Smooth muscle cell (in vitro differentiated cells): ENCODE measurements around the gene PRSS48. TPM values are rescaled to one million over a fixed set of nuclear protein-coding genes. Genes with fewer than 3 reads are reported as not detected.

Source experiments
- DNase-seq: peaks from one replicate; lab custom pipeline; 2025; ENCODE audit not compliant: unreplicated experiment; lab: John Stamatoyannopoulos, UW
- H2AFZ ChIP-seq: fragments of 200-600 bp; sonication (generic); 2 replicates; pipeline ENCODE4 v1.6.0; 2016; ENCODE audit warnings: antibody characterized with exemption, low read depth, mild to moderate bottlenecking
- H3F3A ChIP-seq: fragments of 200-600 bp; sonication (generic); 2 replicates; pipeline ENCODE4 v1.6.0; 2017; ENCODE audit warnings: antibody characterized with exemption, low read depth
- H3K27ac ChIP-seq: fragments of 200-600 bp; sonication (generic); 2 replicates; pipeline ENCODE4 v1.5.1; 2016; ENCODE audit warnings: low read depth, mild to moderate bottlenecking
- H3K27me3 ChIP-seq: fragments of 200-600 bp; sonication (generic); 2 replicates; pipeline ENCODE4 v1.6.1; 2016; ENCODE audit warnings: low read depth, mild to moderate bottlenecking
- H3K36me3 ChIP-seq: fragments of 200-600 bp; sonication (generic); 2 replicates; pipeline ENCODE4 v1.5.1; 2016; ENCODE audit warnings: low read depth
- H3K4me1 ChIP-seq: fragments of 200-600 bp; sonication (generic); 2 replicates; pipeline ENCODE4 v1.5.1; 2016; ENCODE audit warnings: low read depth
- H3K4me2 ChIP-seq: fragments of 200-600 bp; sonication (generic); 2 replicates; pipeline ENCODE4 v1.6.0; 2016; ENCODE audit warnings: mild to moderate bottlenecking
- H3K4me3 ChIP-seq: fragments of 200-600 bp; sonication (generic); 2 replicates; pipeline ENCODE4 v1.5.1; 2016; ENCODE audit warnings: mild to moderate bottlenecking
- H3K79me2 ChIP-seq: fragments of 200-600 bp; sonication (generic); 2 replicates; pipeline ENCODE4 v1.6.0; 2016; ENCODE audit warnings: low read depth, mild to moderate bottlenecking
- H3K9ac ChIP-seq: fragments of 200-600 bp; sonication (generic); 2 replicates; pipeline ENCODE4 v1.6.0; 2016; ENCODE audit warnings: low read depth
- H3K9me3 ChIP-seq: fragments of 200-600 bp; sonication (generic); replicated peaks from 2 replicates; pipeline ENCODE4 v1.5.1; 2016; ENCODE audit warnings: low read depth
- H4K20me1 ChIP-seq: fragments of 200-600 bp; sonication (generic); 2 replicates; pipeline ENCODE4 v1.6.0; 2016; ENCODE audit warnings: low read depth
- WGBS: methylation state at CpG from one replicate; pipeline ENCODE4 v1.1.7; 2016; ENCODE audit warnings: low lambda C conversion rate; 5-methylcytosine and 5-hydroxymethylcytosine counted together
- polyA plus RNA-seq: library from polyadenylated mRNA; unstranded; fragments of >200 nt; fragmentation: Nextera tagmentation; extraction: Ambion mirVana; gene quantifications from 2 replicates; pipeline ENCODE4 v1.2.1, GENCODE V29; 2016
- total RNA-seq: library from RNA; depleted of rRNA; stranded (reverse); fragments of >200 nt; gene quantifications from 2 replicates; pipeline ENCODE4 v1.2.3, GENCODE V29; 2014
- TF ChIP-seq, protein P1 (sequence below): fragments of 200-600 bp; sonication (generic); IDR thresholded peaks from 2 replicates; pipeline ENCODE4 v1.5.1; 2017; ENCODE audit warnings: borderline replicate concordance, mild to moderate bottlenecking, antibody characterized with exemption; ENCODE audit not compliant: insufficient read depth, poor library complexity, severe bottlenecking

Gene PRSS48
- total and polyA plus RNA-seq, 2 experiments from 2014 or later: not detected

DNA sequence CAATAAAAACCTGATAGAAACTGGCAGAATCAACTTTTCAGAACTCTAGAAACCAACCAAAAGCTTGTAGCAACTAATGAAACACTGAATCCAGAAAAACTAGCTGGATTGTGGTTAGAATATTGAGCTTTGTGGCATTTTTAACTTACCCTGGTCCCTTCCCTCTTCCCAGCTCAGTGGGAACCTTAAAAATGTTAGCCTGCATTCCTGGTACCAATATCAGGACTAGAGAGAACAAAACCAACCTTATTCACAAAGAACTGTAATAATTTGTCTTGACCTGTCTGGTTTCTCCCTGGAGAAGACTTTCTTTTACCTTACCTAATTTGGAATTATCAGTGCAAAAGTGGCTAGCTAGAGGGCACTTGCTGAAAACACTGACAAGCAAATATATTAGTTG lies 27.3 kb downstream of the PRSS48 start:
- TF ChIP-seq, protein P1, sequence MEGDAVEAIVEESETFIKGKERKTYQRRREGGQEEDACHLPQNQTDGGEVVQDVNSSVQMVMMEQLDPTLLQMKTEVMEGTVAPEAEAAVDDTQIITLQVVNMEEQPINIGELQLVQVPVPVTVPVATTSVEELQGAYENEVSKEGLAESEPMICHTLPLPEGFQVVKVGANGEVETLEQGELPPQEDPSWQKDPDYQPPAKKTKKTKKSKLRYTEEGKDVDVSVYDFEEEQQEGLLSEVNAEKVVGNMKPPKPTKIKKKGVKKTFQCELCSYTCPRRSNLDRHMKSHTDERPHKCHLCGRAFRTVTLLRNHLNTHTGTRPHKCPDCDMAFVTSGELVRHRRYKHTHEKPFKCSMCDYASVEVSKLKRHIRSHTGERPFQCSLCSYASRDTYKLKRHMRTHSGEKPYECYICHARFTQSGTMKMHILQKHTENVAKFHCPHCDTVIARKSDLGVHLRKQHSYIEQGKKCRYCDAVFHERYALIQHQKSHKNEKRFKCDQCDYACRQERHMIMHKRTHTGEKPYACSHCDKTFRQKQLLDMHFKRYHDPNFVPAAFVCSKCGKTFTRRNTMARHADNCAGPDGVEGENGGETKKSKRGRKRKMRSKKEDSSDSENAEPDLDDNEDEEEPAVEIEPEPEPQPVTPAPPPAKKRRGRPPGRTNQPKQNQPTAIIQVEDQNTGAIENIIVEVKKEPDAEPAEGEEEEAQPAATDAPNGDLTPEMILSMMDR: no peak
- no peak for DNase-seq
- Histone ChIP-seq H3K9ac (no peak overlapping the region), H3K9me3 (no peaks in the 10 kb centered on the region), H3K4me3 (no peak overlapping the region), H2AFZ (no peak overlapping the region), H3K27me3 (no peaks in the 10 kb centered on the region), H3K4me1 (no peaks in the 10 kb centered on the region), H3K79me2 (peaks cover 6% of the 10 kb centered on the region), H4K20me1 (no peaks in the 10 kb centered on the region), H3K36me3 (no peaks in the 10 kb centered on the region), H3F3A (peaks cover 4% of the 10 kb centered on the region), H3K4me2 (no peak overlapping the region), H3K27ac (peak overlapping the region; percentile 14)

DNA sequence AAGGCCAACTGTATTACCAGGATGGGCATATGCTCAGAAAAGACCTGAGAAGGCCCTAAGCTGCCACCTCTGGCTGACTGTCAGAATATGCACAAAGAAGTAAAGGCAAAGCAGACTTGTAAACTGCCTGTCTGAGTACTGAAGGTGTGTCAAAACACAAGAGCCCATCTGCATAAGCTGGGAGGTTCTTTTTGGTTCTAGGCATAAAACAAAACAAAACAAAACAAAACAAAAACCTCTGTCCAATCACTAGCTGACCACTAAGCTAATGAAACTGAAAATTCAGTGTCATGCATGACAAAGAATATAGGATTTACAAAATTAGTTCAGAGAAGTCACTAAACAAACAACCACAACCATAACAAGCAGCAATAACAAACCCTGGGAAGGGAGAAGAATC lies 27.8 kb downstream of the PRSS48 start:
- no peak for DNase-seq
- TF ChIP-seq, protein P1: no peak
- H3K4me3 ChIP-seq: no peak overlapping the region
- H3K9me3 ChIP-seq: no peaks in the 10 kb centered on the region
- H3K36me3 ChIP-seq: no peaks in the 10 kb centered on the region
- H3K79me2 ChIP-seq: peaks cover 6% of the 10 kb centered on the region
- no peak overlapping the region for H3K9ac ChIP-seq
- H3K4me2 ChIP-seq: no peak overlapping the region
- H3K27me3 ChIP-seq: no peaks in the 10 kb centered on the region
- H3K4me1 ChIP-seq: no peaks in the 10 kb centered on the region
- no peak overlapping the region for H2AFZ ChIP-seq
- H3F3A ChIP-seq: peaks cover 4% of the 10 kb centered on the region
- H4K20me1 ChIP-seq: no peaks in the 10 kb centered on the region
- H3K27ac ChIP-seq: peak overlapping the region; percentile 14

DNA sequence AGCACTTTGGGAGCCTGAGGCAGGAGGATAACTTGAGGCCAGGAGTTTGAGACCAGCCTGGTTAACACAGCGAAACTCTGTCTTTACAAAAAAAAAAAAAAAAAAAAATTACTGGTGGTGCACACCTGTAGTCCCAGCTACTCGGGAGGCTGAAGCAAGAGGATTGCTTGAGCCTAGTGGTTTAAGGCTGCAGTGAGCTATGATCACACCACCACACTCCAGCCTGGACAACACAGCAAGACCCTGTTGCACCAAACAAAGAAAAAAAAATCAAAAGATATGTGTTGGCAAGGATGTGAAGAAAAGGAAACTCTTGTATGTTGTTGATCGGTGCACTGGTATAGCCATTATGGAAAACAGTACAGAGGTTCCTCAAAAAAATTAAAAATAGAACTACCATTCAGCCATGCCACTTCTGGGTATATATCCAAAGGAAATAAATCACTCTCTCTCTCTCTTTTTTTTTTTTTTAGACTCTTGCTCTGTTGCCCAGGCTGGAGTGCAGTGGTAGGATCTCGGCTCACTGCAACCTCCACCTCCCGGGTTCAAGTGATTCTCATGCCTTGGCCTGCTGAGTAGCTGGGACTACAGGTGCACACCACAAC lies 33.3 kb downstream of the PRSS48 start:
- H3K79me2 ChIP-seq: peaks cover 6% of the 10 kb centered on the region

More for the DNA sequence above, 33.3 kb downstream of the PRSS48 start:
- Histone ChIP-seq H3K9ac (no peak overlapping the region), H3K4me2 (no peak overlapping the region), H3K4me1 (peaks cover 7% of the 10 kb centered on the region), H2AFZ (no peak overlapping the region), H3F3A (no peaks in the 10 kb centered on the region), H3K27me3 (no peaks in the 10 kb centered on the region), H4K20me1 (no peaks in the 10 kb centered on the region), H3K27ac (no peak overlapping the region), H3K4me3 (no peak overlapping the region), H3K36me3 (no peaks in the 10 kb centered on the region), H3K9me3 (no peaks in the 10 kb centered on the region)
- no peak for DNase-seq
- over 99% methylated on average over 5 of the region's 5 CpGs for WGBS
- TF ChIP-seq, protein P1: no peak
